ENCODE measurements around the gene LRRC36.

Gene LRRC36

DNA sequence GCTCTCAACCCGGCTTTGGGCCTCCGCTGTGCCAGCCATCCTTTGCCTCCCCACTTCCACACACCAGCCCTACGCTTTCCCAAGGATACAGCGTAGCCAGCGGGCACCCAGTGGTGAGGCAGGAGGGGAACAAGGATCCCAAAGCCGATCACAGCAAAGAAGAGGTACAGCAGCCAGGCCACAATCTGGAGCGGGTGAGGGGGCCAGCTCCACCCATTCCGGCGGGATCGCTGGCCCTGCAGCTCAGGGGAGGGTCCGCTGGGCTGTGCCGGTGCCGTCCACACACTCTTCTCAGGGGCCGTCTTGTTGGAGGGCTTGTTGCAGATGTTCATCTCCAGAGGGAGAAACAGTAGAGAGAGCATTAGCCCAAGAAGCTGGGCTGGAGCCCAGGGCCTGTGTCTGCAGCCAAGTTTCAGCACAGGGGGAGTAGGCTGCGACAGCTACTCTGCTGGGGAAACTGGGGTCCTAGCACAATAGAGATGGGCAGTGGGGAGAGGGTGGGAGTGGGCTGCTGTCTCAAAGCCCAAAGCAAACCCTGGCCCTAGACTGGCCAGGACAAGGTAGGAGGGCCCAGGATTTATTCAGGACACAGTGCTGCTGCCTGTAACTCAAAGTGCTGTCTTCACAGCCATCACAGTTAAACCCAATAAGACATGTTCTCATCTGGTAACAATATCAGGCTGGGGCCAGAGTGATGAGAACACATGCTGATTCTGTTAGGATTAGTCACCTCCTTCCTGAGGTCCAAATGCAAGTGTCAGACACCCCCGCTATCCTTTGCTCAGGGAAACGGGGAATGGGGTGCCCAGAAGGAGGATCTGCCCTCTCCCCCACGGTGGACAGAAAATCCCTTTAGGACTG lies 79.7 kb downstream of the LRRC36 start:
- TF ChIP-seq, protein P1, sequence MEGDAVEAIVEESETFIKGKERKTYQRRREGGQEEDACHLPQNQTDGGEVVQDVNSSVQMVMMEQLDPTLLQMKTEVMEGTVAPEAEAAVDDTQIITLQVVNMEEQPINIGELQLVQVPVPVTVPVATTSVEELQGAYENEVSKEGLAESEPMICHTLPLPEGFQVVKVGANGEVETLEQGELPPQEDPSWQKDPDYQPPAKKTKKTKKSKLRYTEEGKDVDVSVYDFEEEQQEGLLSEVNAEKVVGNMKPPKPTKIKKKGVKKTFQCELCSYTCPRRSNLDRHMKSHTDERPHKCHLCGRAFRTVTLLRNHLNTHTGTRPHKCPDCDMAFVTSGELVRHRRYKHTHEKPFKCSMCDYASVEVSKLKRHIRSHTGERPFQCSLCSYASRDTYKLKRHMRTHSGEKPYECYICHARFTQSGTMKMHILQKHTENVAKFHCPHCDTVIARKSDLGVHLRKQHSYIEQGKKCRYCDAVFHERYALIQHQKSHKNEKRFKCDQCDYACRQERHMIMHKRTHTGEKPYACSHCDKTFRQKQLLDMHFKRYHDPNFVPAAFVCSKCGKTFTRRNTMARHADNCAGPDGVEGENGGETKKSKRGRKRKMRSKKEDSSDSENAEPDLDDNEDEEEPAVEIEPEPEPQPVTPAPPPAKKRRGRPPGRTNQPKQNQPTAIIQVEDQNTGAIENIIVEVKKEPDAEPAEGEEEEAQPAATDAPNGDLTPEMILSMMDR (IDR thresholded peaks at IDR 0.05; ENCODE audit: borderline replicate concordance, insufficient read depth, low read depth, low read length), result no peak
- no peak overlapping the region for H3K4me3 ChIP-seq (ENCODE audit: low read depth, low read length)

DNA sequence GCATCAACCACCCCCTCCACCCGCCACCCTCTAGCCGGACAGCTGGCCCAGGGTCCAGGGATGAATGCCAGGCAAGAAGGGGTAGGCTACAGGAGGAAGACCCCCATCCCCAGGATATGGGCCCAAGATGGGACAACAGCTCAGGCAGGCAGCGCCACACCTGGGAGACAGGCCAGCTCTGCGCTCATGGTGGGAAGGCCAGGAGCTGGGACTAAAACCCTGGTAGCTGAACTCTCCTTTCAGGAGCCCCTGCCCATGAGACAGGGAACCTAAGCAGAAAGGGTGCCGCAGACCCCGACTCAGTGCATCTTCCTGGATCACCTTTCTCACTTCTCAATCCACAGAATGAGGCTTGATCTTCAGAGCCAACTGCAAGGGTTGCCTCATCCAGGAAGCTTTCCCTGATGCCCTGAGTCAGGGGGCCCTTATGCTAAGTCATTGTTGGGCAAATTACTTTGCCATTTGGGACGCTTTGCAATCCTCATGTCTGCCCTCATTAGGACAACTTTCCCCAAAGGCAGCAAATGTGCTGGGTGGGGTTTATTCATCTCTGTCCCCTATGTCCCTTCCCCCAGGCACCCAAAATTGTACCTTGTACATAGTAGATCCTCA lies 80.7 kb downstream of the LRRC36 start:
- no peak overlapping the region for H3K4me3 ChIP-seq (ENCODE audit: low read depth, low read length)
- TF ChIP-seq, protein P1 (IDR thresholded peaks at IDR 0.05; ENCODE audit: borderline replicate concordance, insufficient read depth, low read depth, low read length), result no peak

DNA sequence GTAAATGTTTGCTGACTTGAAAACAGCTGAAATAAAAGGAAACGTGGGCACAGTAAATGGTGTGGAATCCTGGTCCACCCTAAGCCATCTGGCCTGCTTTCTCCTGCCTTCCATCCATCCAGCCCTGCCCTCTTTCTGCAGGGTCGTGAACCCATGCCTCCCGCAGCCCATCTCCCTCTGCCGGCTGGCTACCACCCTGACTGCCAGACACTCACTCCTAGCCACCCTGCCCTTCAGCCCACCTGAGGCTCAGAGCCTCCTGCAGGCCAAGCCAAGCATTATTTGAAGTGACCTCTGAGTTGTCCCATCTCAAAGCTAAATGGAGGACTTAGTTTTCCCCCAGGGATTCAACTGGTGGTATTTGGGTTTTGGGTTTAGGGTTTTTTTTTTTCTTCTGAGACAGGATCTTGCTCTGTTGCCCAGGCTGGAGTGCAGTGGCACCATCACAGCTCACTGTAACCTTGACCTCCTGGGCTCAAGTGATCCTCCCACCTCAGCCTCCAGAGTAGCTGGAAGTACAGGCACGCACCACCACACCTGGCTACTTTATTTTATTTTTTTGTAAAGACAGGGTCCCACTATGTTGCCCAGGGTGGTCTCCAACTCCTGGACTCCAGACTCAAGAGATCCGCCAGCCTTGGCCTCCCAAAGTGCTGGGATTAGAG lies 81.3 kb downstream of the LRRC36 start:
- no peak overlapping the region for H3K4me3 ChIP-seq (ENCODE audit: low read depth, low read length)
- TF ChIP-seq, protein P1 (IDR thresholded peaks at IDR 0.05; ENCODE audit: borderline replicate concordance, insufficient read depth, low read depth, low read length), result no peak

DNA sequence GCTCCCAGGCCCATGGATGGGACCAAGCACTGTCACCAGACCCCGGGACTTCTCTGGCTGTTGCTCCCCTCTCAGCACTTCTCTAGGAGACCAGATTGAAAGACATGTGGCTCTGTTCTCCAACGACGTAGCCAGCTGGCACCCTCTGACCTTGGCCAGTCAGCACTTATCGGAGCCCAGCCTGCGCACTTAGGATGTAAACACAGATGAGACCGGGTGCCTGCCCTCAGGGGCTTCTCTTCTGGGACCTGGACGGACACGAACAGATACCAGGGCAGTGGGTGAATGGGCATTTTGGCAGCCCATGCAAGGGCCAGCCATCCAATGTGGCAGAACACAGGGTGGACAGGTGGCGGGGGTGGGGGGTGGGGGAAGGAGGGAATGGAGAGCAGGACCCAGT lies 83.0 kb downstream of the LRRC36 start:
- no peak overlapping the region for H3K4me3 ChIP-seq (ENCODE audit: low read depth, low read length)
- TF ChIP-seq, protein P1 (IDR thresholded peaks at IDR 0.05; ENCODE audit: borderline replicate concordance, insufficient read depth, low read depth, low read length), result no peak

DNA sequence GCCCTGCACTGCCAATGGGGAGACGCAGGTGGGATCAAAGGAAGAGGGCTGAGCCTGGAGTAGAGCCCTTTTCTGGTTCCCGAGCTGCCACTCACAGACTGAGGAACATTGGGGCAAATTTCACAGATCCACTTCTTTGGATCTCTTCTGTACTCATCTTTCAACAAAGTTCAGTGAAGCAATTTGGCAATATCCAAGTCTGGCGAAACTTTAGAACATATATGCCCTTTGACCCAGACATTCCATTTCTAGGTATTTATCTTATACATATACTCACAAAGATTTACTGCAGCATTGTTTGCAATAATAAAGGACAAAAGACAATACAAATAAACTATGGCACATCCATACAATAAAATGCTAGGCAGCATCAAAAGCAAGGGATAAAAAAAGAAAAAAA lies 84.7 kb downstream of the LRRC36 start:
- TF ChIP-seq, protein P1 (IDR thresholded peaks at IDR 0.05; ENCODE audit: borderline replicate concordance, insufficient read depth, low read depth, low read length), result no peak
- no peak overlapping the region for H3K4me3 ChIP-seq (ENCODE audit: low read depth, low read length)

DNA sequence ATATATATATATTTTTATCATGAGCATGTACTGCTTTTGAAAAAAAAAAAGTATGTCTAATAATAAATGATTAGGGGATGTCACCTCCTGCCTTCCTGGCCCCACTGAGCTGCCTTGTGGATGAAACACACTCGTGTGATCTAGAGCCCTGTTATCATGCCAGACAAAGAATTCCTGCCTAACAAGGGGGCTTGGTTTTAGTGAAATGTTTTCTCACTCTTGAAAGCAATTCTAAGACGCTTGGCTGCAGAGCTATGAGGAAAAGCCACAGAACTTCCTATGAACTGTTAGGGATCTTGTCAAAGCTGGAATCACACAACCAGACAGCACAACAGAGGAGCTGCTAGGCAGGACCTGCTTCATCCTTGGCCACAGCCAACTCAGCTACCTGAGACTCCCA lies 85.7 kb downstream of the LRRC36 start:
- no peak overlapping the region for H3K4me3 ChIP-seq (ENCODE audit: low read depth, low read length)
- TF ChIP-seq, protein P1 (IDR thresholded peaks at IDR 0.05; ENCODE audit: borderline replicate concordance, insufficient read depth, low read depth, low read length), result no peak

Measured in GM12875 (cell line).